HepG2 (cell line): Measurements from ENCODE around the gene GORASP2. TPM values are rescaled to one million over a fixed set of nuclear protein-coding genes. Genes with fewer than 3 reads are reported as not detected.

Source experiments
- EP300 ChIP-seq, 3 experiments: sonication (generic) in 1 of 3; formaldehyde crosslinking in 1 of 3; IDR thresholded peaks; 2 replicates each; pipeline versions ENCODE4 v1.5.1 to v1.6.1; 2011 to 2020; ENCODE audit warnings: low read depth in 2 of 3, low read length in 2 of 3, borderline replicate concordance in 1 of 3, improper control_type of control experiment in 1 of 3, mild to moderate bottlenecking in 1 of 3, missing genetic modification reagents in 1 of 3, moderate library complexity in 1 of 3
- HNRNPK ChIP-seq: fragments of 200-400 bp; formaldehyde crosslinking; IDR thresholded peaks from 2 replicates; pipeline ENCODE4 v1.6.1; 2018; ENCODE audit warnings: low read length, low read depth, moderate library complexity, mild to moderate bottlenecking; ENCODE audit not compliant: poor library complexity, severe bottlenecking
- HOXA9 ChIP-seq: sonication (generic); formaldehyde crosslinking; IDR thresholded peaks from 2 replicates; pipeline ENCODE4 v1.8.1; 2022; ENCODE audit warnings: missing genetic modification reagents, mild to moderate bottlenecking, moderate library complexity, borderline replicate concordance
- PLRG1 ChIP-seq: fragments of 450-650 bp; conservative IDR thresholded peaks from 2 replicates; pipeline ENCODE4 v1.6.1; 2016
- RFXAP ChIP-seq: sonication (generic); formaldehyde crosslinking; IDR thresholded peaks from 2 replicates; pipeline ENCODE4 v1.4.0; 2020; ENCODE audit warnings: missing genetic modification reagents, borderline replicate concordance
- SP4 ChIP-seq: sonication (generic); formaldehyde crosslinking; IDR thresholded peaks from 2 replicates; pipeline ENCODE4 v1.8.1; 2023; ENCODE audit warnings: mild to moderate bottlenecking, missing genetic modification reagents
- SRSF4 ChIP-seq: fragments of 200-400 bp; formaldehyde crosslinking; IDR thresholded peaks from one replicate; pipeline ENCODE4 v1.6.1; 2018; ENCODE audit warnings: mild to moderate bottlenecking, low read depth, low read length, moderate library complexity; ENCODE audit not compliant: poor library complexity, severe bottlenecking
- USF2 ChIP-seq, 2 experiments: sonication (generic) in 1 of 2; formaldehyde crosslinking in 1 of 2; IDR thresholded peaks; 2 replicates each; pipeline versions ENCODE4 v1.5.1 to v1.6.1; 2011 to 2020; ENCODE audit warnings: borderline replicate concordance in 1 of 2, low read depth in 1 of 2, low read length in 1 of 2, mild to moderate bottlenecking in 1 of 2, missing genetic modification reagents in 1 of 2, moderate library complexity in 1 of 2
- ZNF318 ChIP-seq: sonication (generic); formaldehyde crosslinking; IDR thresholded peaks from 2 replicates; pipeline ENCODE4 v1.4.0; 2020; ENCODE audit warnings: mild to moderate bottlenecking, missing genetic modification reagents
- ZNF350 ChIP-seq: sonication (generic); formaldehyde crosslinking; IDR thresholded peaks from 2 replicates; pipeline ENCODE4 v1.4.0; 2020; ENCODE audit warnings: mild to moderate bottlenecking, low read depth, missing genetic modification reagents, borderline replicate concordance
- ZNF468 ChIP-seq: sonication (generic); formaldehyde crosslinking; IDR thresholded peaks from 2 replicates; pipeline ENCODE4 v1.8.0; 2022; ENCODE audit warnings: mild to moderate bottlenecking, moderate library complexity, missing genetic modification reagents
- ZNF563 ChIP-seq: sonication (generic); formaldehyde crosslinking; IDR thresholded peaks from 2 replicates; pipeline ENCODE4 v1.8.0; 2022; ENCODE audit warnings: mild to moderate bottlenecking, moderate library complexity, missing genetic modification reagents
- polyA plus RNA-seq, 8 experiments: library from polyadenylated mRNA; depleted of rRNA in 3 of 8; stranded (reverse) in 7 of 8; unstranded in 1 of 8; fragments of >200 nt; fragmentation: Illumina TruSeq in 4 of 8; extraction: Trizol in 4 of 8; gene quantifications; 2 replicates each; pipeline versions ENCODE4 v1.2.1 to v1.2.3, GENCODE V29; 2011 to 2016; ENCODE audit warnings: low read depth in 4 of 8, missing spikeins in 1 of 8, mixed read lengths in 1 of 8; ENCODE audit not compliant: insufficient read depth in 1 of 8
- total RNA-seq, 5 experiments: library from RNA; depleted of rRNA; stranded (reverse); fragments of >200 nt; fragmentation: Illumina TruSeq; extraction: Trizol; gene quantifications; 2 replicates each; pipeline ENCODE4 v1.2.3, GENCODE V29; 2016; ENCODE audit warnings: low read depth in 1 of 5

Gene GORASP2
- total and polyA plus RNA-seq, 2 of the 13 experiments (the other 11 are each of a cell fraction or from before 2014, with no cell fraction given), result 103 to 239 TPM

- TF ChIP-seq PLRG1 (no peak), RFXAP (no peak; the same call in 1 of the 2 replicates), ZNF468 (peak; percentile 90; the same call in 1 of the 2 replicates), HOXA9 (CRISPR knock-in tag) (no peak), ZNF350 (CRISPR knock-in tag) (peak; percentile 76), SP4 (CRISPR knock-in tag) (peak; percentile 56; the same call in 1 of the 2 replicates), EP300 (IDR thresholded peaks at IDR 0.05; ENCODE audit: low read depth in 2 of 2, low read length in 2 of 2) (peak; percentile 37 to 70; a peak in 3 of 4 replicates), EP300 (CRISPR knock-in tag; IDR thresholded peaks at IDR 0.05; ENCODE audit: borderline replicate concordance) (no peak; the same call in 1 of the 2 replicates), ZNF318 (CRISPR knock-in tag) (peak; percentile 69; the same call in 1 of the 2 replicates), USF2 (IDR thresholded peaks at IDR 0.05; ENCODE audit: low read depth, low read length) (no peak), USF2 (CRISPR knock-in tag; IDR thresholded peaks at IDR 0.05; ENCODE audit: borderline replicate concordance) (no peak), HNRNPK (peak; percentile 55), SRSF4 (no peak), ZNF563 (CRISPR knock-in tag) (peak; percentile 87)
These were observed 44.6 kb downstream of the GORASP2 start (continued) for GRCh38 chr2:170973492-170974303.
